Mesothelial cell of epicardium (in vitro differentiated cells): Measurements from ENCODE around the gene GDPD5. TPM values are rescaled to one million over a fixed set of nuclear protein-coding genes. Genes with fewer than 3 reads are reported as not detected.

ENCODE experiments used
- DNase-seq, 2 experiments: peaks; one replicate each; pipeline ENCODE4 v3.0.0; 2021; ENCODE audit warnings: low spot score in 2 of 2; ENCODE audit not compliant: unreplicated experiment in 2 of 2
- H3K27ac Mint-ChIP-seq: 2 replicates; pipeline ENCODE4 v1.8.0; 2021; ENCODE audit warnings: mixed read lengths
- H3K27me3 Mint-ChIP-seq: 2 replicates; pipeline ENCODE4 v1.8.0; 2021; ENCODE audit warnings: low read depth, mixed read lengths
- H3K36me3 Mint-ChIP-seq: 2 replicates; pipeline ENCODE4 v1.8.0; 2021; ENCODE audit warnings: mixed read lengths
- H3K4me1 Mint-ChIP-seq: 2 replicates; pipeline ENCODE4 v1.8.0; 2021; ENCODE audit warnings: mixed read lengths
- H3K4me3 Mint-ChIP-seq: 2 replicates; pipeline ENCODE4 v1.8.0; 2021; ENCODE audit warnings: mild to moderate bottlenecking, moderate library complexity, mixed read lengths
- H3K9me3 Mint-ChIP-seq: 2 replicates; pipeline ENCODE4 v1.8.0; 2021; ENCODE audit warnings: mixed read lengths
- CTCF ChIP-seq: fragments of 200-600 bp; sonication (generic); IDR thresholded peaks from one replicate; pipeline ENCODE4 v1.5.0; 2021; ENCODE audit warnings: antibody characterized with exemption; ENCODE audit not compliant: unreplicated experiment
- total RNA-seq: library from RNA; stranded (reverse); gene quantifications from 3 replicates; pipeline ENCODE4 v1.2.1, GENCODE V29; 2021

The GDPD5 gene
- total RNA-seq, 1 donor from 2014 or later, result 8.1 TPM

GRCh38 chr11:75504501-75504900 is 21.2 kb downstream of the GDPD5 start:
- Mint-ChIP-seq H3K36me3 (no peaks in the 10 kb centered on the region), H3K4me3 (no peak overlapping the region), H3K27me3 (no peaks in the 10 kb centered on the region), H3K9me3 (no peaks in the 10 kb centered on the region), H3K27ac (no peak overlapping the region), H3K4me1 (peaks cover 9% of the 10 kb centered on the region)
- no peak for TF ChIP-seq CTCF
- DNase-seq, result no peak

GRCh38 chr11:75503531-75504099 is 22.1 kb downstream of the GDPD5 start:
- Mint-ChIP-seq H3K4me1 (peaks cover 15% of the 10 kb centered on the region), H3K27me3 (no peaks in the 10 kb centered on the region), H3K36me3 (no peaks in the 10 kb centered on the region), H3K9me3 (no peaks in the 10 kb centered on the region), H3K27ac (no peak overlapping the region), H3K4me3 (no peak overlapping the region)
- DNase-seq, result no peak
- TF ChIP-seq CTCF, result no peak

- Mint-ChIP-seq H3K27me3 (no peaks in the 10 kb centered on the region), H3K4me3 (no peak overlapping the region), H3K4me1 (peaks cover 15% of the 10 kb centered on the region), H3K9me3 (no peaks in the 10 kb centered on the region), H3K36me3 (no peaks in the 10 kb centered on the region), H3K27ac (no peak overlapping the region)
- TF ChIP-seq CTCF, result no peak
- no peak for DNase-seq
These were observed 23.6 kb downstream of the GDPD5 start for GRCh38 chr11:75502138-75502537.

- peaks cover 15% of the 10 kb centered on the region for H3K4me1 Mint-ChIP-seq
- H3K9me3 Mint-ChIP-seq, result no peaks in the 10 kb centered on the region
- H3K4me3 Mint-ChIP-seq, result no peak overlapping the region
- no peak for DNase-seq
- no peaks in the 10 kb centered on the region for H3K27me3 Mint-ChIP-seq
- no peaks in the 10 kb centered on the region for H3K36me3 Mint-ChIP-seq
- H3K27ac Mint-ChIP-seq, result no peak overlapping the region
- no peak for TF ChIP-seq CTCF
These were observed 25.0 kb downstream of the GDPD5 start for GRCh38 chr11:75500742-75501141.

- Mint-ChIP-seq H3K4me3 (no peak overlapping the region), H3K27ac (no peak overlapping the region), H3K4me1 (peaks cover 15% of the 10 kb centered on the region), H3K9me3 (no peaks in the 10 kb centered on the region), H3K27me3 (no peaks in the 10 kb centered on the region), H3K36me3 (no peaks in the 10 kb centered on the region)
- TF ChIP-seq CTCF, result no peak
- DNase-seq, result no peak
These were observed 26.1 kb downstream of the GDPD5 start for GRCh38 chr11:75499423-75500190.
